ENCODE results near the gene HDAC7.

GRCh38 chr12:47790676-47791350 is 28.9 kb downstream of the HDAC7 start:
- TF ChIP-seq, protein P1, sequence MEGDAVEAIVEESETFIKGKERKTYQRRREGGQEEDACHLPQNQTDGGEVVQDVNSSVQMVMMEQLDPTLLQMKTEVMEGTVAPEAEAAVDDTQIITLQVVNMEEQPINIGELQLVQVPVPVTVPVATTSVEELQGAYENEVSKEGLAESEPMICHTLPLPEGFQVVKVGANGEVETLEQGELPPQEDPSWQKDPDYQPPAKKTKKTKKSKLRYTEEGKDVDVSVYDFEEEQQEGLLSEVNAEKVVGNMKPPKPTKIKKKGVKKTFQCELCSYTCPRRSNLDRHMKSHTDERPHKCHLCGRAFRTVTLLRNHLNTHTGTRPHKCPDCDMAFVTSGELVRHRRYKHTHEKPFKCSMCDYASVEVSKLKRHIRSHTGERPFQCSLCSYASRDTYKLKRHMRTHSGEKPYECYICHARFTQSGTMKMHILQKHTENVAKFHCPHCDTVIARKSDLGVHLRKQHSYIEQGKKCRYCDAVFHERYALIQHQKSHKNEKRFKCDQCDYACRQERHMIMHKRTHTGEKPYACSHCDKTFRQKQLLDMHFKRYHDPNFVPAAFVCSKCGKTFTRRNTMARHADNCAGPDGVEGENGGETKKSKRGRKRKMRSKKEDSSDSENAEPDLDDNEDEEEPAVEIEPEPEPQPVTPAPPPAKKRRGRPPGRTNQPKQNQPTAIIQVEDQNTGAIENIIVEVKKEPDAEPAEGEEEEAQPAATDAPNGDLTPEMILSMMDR (IDR thresholded peaks at IDR 0.05): no peak
- no peak for TF ChIP-seq POLR2A (IDR thresholded peaks at IDR 0.05)

Data from tibial nerve (tissue), 3 donors.